GF-D8 (cell line): ENCODE results near the gene LACTBL1.

Experiments
- DNase-seq: peaks from one replicate; lab custom pipeline; 2025; lab: John Stamatoyannopoulos, UW

LACTBL1 gene

DNA sequence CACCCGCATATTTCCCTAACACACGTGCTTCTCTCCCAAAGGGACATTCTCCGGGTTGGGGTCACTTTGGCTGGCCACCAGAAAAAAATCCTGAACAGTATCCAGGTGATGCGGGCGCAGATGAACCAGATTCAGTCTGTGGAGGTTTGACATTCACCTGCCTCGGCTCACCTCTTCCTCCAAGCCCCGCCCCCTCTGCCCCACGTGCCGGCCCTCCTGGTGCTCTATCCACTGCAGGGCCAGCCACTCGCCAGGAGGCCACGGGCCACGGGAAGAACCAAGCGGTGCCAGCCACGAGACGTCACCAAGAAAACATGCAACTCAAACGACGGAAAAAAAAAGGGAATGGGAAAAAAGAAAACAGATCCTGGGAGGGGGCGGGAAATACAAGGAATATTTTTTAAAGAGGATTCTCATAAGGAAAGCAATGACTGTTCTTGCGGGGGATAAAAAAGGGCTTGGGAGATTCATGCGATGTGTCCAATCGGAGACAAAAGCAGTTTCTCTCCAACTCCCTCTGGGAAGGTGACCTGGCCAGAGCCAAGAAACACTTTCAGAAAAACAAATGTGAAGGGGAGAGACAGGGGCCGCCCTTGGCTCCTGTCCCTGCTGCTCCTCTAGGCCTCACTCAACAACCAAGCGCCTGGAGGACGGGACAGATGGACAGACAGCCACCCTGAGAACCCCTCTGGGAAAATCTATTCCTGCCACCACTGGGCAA is 59.1 kb downstream of the LACTBL1 start:
- no peak for DNase-seq

DNA sequence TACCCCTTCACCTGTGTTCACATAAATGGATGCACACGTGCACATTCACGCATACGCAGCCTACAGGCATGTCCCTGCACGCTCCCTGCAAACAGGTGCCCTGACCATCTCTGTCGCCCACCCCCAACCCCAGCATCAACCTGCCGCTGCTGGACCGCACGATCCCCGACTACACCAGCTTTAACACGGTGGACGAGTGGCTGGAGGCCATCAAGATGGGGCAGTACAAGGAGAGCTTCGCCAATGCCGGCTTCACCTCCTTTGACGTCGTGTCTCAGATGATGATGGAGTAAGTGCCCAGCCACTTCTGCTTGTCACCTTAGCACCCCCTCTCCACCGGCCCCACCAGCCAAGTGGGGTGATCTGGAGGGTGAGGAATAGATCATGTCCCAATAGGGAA is 60.4 kb downstream of the LACTBL1 start:
- no peak for DNase-seq

- DNase-seq, result no peak
These were observed 61.5 kb downstream of the LACTBL1 start for GRCh38 chr1:22910986-22911651.

- DNase-seq, result no peak
These were observed 62.4 kb downstream of the LACTBL1 start for GRCh38 chr1:22910286-22910685.

DNA sequence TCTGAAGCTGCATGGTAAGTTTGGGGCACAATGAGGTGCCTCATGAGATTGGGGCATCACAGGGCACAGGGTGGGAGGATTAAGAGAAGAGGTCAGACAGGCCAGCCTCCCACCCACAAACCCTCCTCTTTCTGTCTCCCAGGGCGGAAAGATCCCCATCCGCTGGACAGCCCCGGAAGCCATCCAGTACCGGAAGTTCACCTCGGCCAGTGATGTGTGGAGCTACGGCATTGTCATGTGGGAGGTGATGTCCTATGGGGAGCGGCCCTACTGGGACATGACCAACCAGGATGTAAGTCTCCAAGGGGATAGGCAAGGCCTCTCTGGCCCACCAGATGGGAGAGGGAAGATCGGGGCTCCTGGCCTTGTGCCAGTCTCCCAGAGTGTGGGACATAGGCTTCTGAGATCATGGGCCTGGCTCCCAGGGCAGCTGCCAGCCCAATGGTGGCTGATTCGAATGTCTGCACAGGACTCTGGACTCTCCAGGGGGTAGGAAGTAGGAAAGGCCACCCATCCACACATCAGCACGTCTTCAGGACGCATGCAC is 63.7 kb downstream of the LACTBL1 start:
- DNase-seq, result no peak

DNA sequence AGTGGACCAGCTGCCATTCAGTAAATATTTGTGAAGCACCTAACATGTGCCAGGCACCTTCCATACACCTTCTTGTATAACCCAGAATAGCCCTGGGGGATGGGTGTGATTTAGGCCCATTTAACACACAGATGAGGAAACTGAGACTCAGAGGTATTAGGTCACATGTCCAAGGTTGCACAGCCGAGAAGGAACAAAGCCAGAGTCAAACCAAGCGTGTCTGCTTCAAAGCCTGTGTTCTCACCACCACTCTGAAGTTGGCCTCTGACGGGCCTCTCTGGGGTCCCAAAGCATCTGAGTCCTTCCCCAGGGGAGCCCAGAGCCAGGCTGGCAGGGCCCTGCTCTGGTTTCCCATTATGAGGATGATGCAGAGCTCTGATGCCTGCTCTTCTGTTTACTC is 65.1 kb downstream of the LACTBL1 start:
- no peak for DNase-seq

DNA sequence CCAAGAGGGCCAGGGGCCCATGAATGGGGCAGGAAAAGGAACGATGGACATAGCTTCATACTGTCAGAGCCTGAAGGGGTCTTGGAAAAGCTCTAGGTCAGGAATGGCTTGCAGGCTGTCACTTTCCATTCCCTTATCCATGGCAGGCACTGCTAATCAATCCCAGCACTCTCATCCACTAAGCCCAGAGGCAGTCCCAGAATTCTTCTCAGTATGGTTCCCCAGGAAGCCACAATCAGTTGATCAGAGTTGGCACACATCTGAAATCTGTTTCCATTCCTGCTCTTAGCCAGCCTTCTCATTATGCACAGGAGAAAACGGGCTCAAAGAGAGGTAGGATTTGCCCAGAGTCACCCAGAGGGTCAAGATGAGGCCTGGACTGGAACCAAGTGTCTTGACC is 65.7 kb downstream of the LACTBL1 start:
- DNase-seq, result no peak

DNA sequence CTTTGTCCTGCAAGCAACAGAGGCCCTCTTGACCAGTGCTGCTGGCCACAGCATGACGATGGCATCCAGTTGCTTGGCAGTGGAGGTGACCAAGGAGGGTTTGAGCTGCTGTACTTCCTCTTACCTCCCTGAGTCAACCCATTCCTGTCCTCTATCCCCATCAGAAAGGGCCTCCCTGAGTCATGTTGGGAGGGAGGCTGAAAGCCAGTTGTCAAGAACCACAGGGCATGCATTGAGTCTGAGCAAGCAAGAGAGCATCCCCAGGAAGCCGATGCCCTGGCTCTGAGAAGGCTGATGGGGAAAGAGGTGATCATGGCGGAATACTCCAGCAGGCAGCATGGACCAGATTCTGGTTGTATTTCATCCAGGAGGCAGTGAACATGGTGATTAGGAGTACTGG is 69.6 kb downstream of the LACTBL1 start:
- DNase-seq, result no peak
